ENCODE data around the gene TTLL5. TPM values are rescaled to one million over a fixed set of nuclear protein-coding genes. Genes with fewer than 3 reads are reported as not detected.

Gene TTLL5
- total and polyA plus RNA-seq, 9 of the 15 experiments (the other 6 are each of a cell fraction or from before 2014, with no cell fraction given) = 4.1 to 18.9 (median 12.6) TPM

DNA sequence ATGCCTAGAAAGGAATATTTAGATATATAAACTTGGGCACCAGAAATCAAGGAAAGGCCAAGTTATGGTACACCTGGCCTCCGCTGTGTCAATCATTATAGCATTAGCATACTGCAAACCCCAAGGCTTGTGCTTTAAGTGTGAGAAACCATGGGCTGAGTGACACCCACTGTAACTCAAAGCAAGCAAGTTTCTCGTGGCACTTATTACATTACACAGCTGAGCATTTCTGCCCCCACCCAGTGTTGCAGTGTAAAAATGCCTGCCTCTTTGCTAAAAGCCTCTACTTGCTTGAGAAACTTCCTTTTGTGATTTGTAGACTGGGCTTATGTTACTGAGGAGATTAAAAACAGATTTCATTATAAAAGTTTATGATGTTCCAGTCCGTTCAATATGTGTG, 198.7 kb downstream of the TTLL5 start (continued):
- TF ChIP-seq, protein P1, sequence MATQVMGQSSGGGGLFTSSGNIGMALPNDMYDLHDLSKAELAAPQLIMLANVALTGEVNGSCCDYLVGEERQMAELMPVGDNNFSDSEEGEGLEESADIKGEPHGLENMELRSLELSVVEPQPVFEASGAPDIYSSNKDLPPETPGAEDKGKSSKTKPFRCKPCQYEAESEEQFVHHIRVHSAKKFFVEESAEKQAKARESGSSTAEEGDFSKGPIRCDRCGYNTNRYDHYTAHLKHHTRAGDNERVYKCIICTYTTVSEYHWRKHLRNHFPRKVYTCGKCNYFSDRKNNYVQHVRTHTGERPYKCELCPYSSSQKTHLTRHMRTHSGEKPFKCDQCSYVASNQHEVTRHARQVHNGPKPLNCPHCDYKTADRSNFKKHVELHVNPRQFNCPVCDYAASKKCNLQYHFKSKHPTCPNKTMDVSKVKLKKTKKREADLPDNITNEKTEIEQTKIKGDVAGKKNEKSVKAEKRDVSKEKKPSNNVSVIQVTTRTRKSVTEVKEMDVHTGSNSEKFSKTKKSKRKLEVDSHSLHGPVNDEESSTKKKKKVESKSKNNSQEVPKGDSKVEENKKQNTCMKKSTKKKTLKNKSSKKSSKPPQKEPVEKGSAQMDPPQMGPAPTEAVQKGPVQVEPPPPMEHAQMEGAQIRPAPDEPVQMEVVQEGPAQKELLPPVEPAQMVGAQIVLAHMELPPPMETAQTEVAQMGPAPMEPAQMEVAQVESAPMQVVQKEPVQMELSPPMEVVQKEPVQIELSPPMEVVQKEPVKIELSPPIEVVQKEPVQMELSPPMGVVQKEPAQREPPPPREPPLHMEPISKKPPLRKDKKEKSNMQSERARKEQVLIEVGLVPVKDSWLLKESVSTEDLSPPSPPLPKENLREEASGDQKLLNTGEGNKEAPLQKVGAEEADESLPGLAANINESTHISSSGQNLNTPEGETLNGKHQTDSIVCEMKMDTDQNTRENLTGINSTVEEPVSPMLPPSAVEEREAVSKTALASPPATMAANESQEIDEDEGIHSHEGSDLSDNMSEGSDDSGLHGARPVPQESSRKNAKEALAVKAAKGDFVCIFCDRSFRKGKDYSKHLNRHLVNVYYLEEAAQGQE (IDR thresholded peaks at IDR 0.05; ENCODE audit: borderline replicate concordance) = no peak
- TF ChIP-seq, protein P1 (CRISPR knock-in tag; IDR thresholded peaks at IDR 0.05; ENCODE audit: low read depth) = no peak
- TF ChIP-seq, protein P2, sequence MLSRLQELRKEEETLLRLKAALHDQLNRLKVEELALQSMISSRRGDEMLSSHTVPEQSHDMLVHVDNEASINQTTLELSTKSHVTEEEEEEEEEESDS (CRISPR knock-in tag; IDR thresholded peaks at IDR 0.05) = no peak
- TF ChIP-seq RBM34 (IDR thresholded peaks at IDR 0.05; ENCODE audit: borderline replicate concordance, insufficient read depth, low read length) = no peak
- TF ChIP-seq ZZZ3 (IDR thresholded peaks at IDR 0.05) = no peak
- TF ChIP-seq POLR3G (IDR thresholded peaks at IDR 0.05; ENCODE audit: extremely low read depth, insufficient read length, insufficient replicate concordance) = no peak
- TF ChIP-seq ZNF274 (IDR thresholded peaks at IDR 0.05; ENCODE audit: borderline replicate concordance, low read depth, low read length) = no peak
- no peak for TF ChIP-seq NFIX (CRISPR knock-in tag; IDR thresholded peaks at IDR 0.05; ENCODE audit: low read depth)
- no peak for TF ChIP-seq ZNF41 (CRISPR knock-in tag; conservative IDR thresholded peaks at IDR 0.05)
- TF ChIP-seq MEF2A (IDR thresholded peaks at IDR 0.05; ENCODE audit: control insufficient read depth, low read depth, low read length) = no peak
